HUDEP-2 (cell line): ENCODE results near the gene ATXN7L1.

Experiments used
- DNase-seq, 76 experiments: peaks; one replicate each; lab custom pipeline; 2025; ENCODE audit not compliant: unreplicated experiment in 76 of 76; lab: John Stamatoyannopoulos, UW

Gene ATXN7L1

GRCh38 chr7:105830405-105831301, 45.7 kb downstream of the ATXN7L1 start:
- no peak for DNase-seq

- DNase-seq = no peak
These were observed 46.6 kb downstream of the ATXN7L1 start for GRCh38 chr7:105829681-105830322.

- no peak for DNase-seq
These were observed 48.3 kb downstream of the ATXN7L1 start for GRCh38 chr7:105828141-105828540.

- DNase-seq = no peak
These were observed 49.1 kb downstream of the ATXN7L1 start for GRCh38 chr7:105827151-105827875.

- DNase-seq = no peak
These were observed 50.3 kb downstream of the ATXN7L1 start for GRCh38 chr7:105826143-105826542.

GRCh38 chr7:105825371-105825770, 51.0 kb downstream of the ATXN7L1 start:
- DNase-seq = no peak

GRCh38 chr7:105822806-105823205, 53.6 kb downstream of the ATXN7L1 start:
- DNase-seq = no peak

GRCh38 chr7:105821527-105821926, 54.9 kb downstream of the ATXN7L1 start:
- no peak for DNase-seq

- DNase-seq = peak in 43 of 76 experiments; percentile 2 to 69 (median 25)
These were observed 55.9 kb downstream of the ATXN7L1 start for GRCh38 chr7:105820363-105821066.

- no peak for DNase-seq
These were observed 56.8 kb downstream of the ATXN7L1 start for GRCh38 chr7:105819559-105819958.

GRCh38 chr7:105816954-105817615, 59.3 kb downstream of the ATXN7L1 start:
- no peak for DNase-seq

GRCh38 chr7:105816266-105816843, 60.0 kb downstream of the ATXN7L1 start:
- DNase-seq = no peak

- no peak for DNase-seq
These were observed 60.8 kb downstream of the ATXN7L1 start for GRCh38 chr7:105815576-105815975.

GRCh38 chr7:105814481-105814880, 61.9 kb downstream of the ATXN7L1 start:
- DNase-seq = no peak

- DNase-seq = no peak
These were observed 65.1 kb downstream of the ATXN7L1 start for GRCh38 chr7:105811189-105811847.

- DNase-seq = no peak
These were observed 65.8 kb downstream of the ATXN7L1 start for GRCh38 chr7:105810556-105810955.

- DNase-seq = peak in 47 of 76 experiments; percentile 4 to 61 (median 26)
These were observed 67.5 kb downstream of the ATXN7L1 start for GRCh38 chr7:105808703-105809590.

GRCh38 chr7:105808209-105808608, 68.2 kb downstream of the ATXN7L1 start:
- no peak for DNase-seq
